Mucosa of stomach (tissue), 1 donor: ENCODE results near the gene RHOT1.

Experiments
- H3K27me3 ChIP-seq: one replicate; pipeline ENCODE4 v1.7.0; 2013; ENCODE audit warnings: mild to moderate bottlenecking, low read length; ENCODE audit not compliant: control insufficient read depth, insufficient read depth
- H3K36me3 ChIP-seq: one replicate; pipeline ENCODE4 v1.7.0; 2013; ENCODE audit warnings: low read length; ENCODE audit not compliant: control insufficient read depth, insufficient read depth
- H3K4me1 ChIP-seq: one replicate; pipeline ENCODE4 v1.7.0; 2013; ENCODE audit warnings: mild to moderate bottlenecking, low read length; ENCODE audit not compliant: control insufficient read depth, insufficient read depth
- H3K4me3 ChIP-seq: one replicate; pipeline ENCODE4 v1.7.0; 2013; ENCODE audit warnings: low read length
- H3K9ac ChIP-seq: one replicate; pipeline ENCODE4 v1.7.0; 2013; ENCODE audit warnings: mild to moderate bottlenecking, low read length, moderate library complexity
- H3K9me3 ChIP-seq: one replicate; pipeline ENCODE4 v1.7.0; 2013; ENCODE audit warnings: mild to moderate bottlenecking, low read length, moderate library complexity; ENCODE audit not compliant: control insufficient read depth
- donor health status: Pancreatic carcinoma.

RHOT1 gene

GRCh38 chr17:32209608-32210007 lies 67.3 kb downstream of the RHOT1 start:
- peaks cover 15% of the 10 kb centered on the region for H3K4me1 ChIP-seq
- H3K4me3 ChIP-seq, result no peak overlapping the region
- no peak overlapping the region for H3K9ac ChIP-seq
- H3K27me3 ChIP-seq, result no peaks in the 10 kb centered on the region
- no peaks in the 10 kb centered on the region for H3K9me3 ChIP-seq
- no peaks in the 10 kb centered on the region for H3K36me3 ChIP-seq

GRCh38 chr17:32211671-32212070 lies 69.4 kb downstream of the RHOT1 start:
- H3K27me3 ChIP-seq, result no peaks in the 10 kb centered on the region
- no peaks in the 10 kb centered on the region for H3K9me3 ChIP-seq
- no peak overlapping the region for H3K9ac ChIP-seq
- H3K4me3 ChIP-seq, result no peak overlapping the region
- no peaks in the 10 kb centered on the region for H3K36me3 ChIP-seq
- peaks cover 11% of the 10 kb centered on the region for H3K4me1 ChIP-seq

- H3K9me3 ChIP-seq, result no peaks in the 10 kb centered on the region
- H3K4me1 ChIP-seq, result peaks cover 3% of the 10 kb centered on the region
These were observed 73.4 kb downstream of the RHOT1 start for GRCh38 chr17:32215696-32216095.

GRCh38 chr17:32222621-32223020 lies 80.3 kb downstream of the RHOT1 start:
- Histone ChIP-seq H3K4me3 (no peak overlapping the region), H3K27me3 (no peaks in the 10 kb centered on the region), H3K9ac (no peak overlapping the region), H3K4me1 (no peaks in the 10 kb centered on the region), H3K36me3 (no peaks in the 10 kb centered on the region), H3K9me3 (no peaks in the 10 kb centered on the region)

More at GRCh38 chr17:32215696-32216095, 73.4 kb downstream of the RHOT1 start:
- Histone ChIP-seq H3K4me3 (no peak overlapping the region), H3K27me3 (no peaks in the 10 kb centered on the region), H3K9ac (no peak overlapping the region), H3K36me3 (no peaks in the 10 kb centered on the region)

GRCh38 chr17:32223703-32224102 lies 81.4 kb downstream of the RHOT1 start:
- Histone ChIP-seq H3K4me3 (no peak overlapping the region), H3K9ac (no peak overlapping the region), H3K9me3 (no peaks in the 10 kb centered on the region), H3K27me3 (no peaks in the 10 kb centered on the region), H3K4me1 (no peaks in the 10 kb centered on the region), H3K36me3 (no peaks in the 10 kb centered on the region)

- H3K27me3 ChIP-seq, result no peaks in the 10 kb centered on the region
- no peaks in the 10 kb centered on the region for H3K4me1 ChIP-seq
These were observed 84.6 kb downstream of the RHOT1 start for GRCh38 chr17:32226886-32227285.

GRCh38 chr17:32227910-32228309 lies 85.6 kb downstream of the RHOT1 start:
- no peaks in the 10 kb centered on the region for H3K27me3 ChIP-seq
- H3K4me1 ChIP-seq, result no peaks in the 10 kb centered on the region
- no peaks in the 10 kb centered on the region for H3K9me3 ChIP-seq
- H3K9ac ChIP-seq, result no peak overlapping the region
- H3K36me3 ChIP-seq, result no peaks in the 10 kb centered on the region
- H3K4me3 ChIP-seq, result no peak overlapping the region

More at GRCh38 chr17:32226886-32227285, 84.6 kb downstream of the RHOT1 start:
- no peaks in the 10 kb centered on the region for H3K9me3 ChIP-seq
- no peak overlapping the region for H3K9ac ChIP-seq
- H3K36me3 ChIP-seq, result no peaks in the 10 kb centered on the region
- H3K4me3 ChIP-seq, result no peak overlapping the region

GRCh38 chr17:32235588-32235987 lies 93.3 kb downstream of the RHOT1 start:
- H3K4me1 ChIP-seq, result no peaks in the 10 kb centered on the region
- H3K36me3 ChIP-seq, result no peaks in the 10 kb centered on the region
- no peaks in the 10 kb centered on the region for H3K9me3 ChIP-seq
- H3K9ac ChIP-seq, result no peak overlapping the region
- H3K27me3 ChIP-seq, result no peaks in the 10 kb centered on the region
- H3K4me3 ChIP-seq, result no peak overlapping the region

GRCh38 chr17:32239456-32239855 lies 97.2 kb downstream of the RHOT1 start:
- Histone ChIP-seq H3K4me1 (no peaks in the 10 kb centered on the region), H3K36me3 (no peaks in the 10 kb centered on the region), H3K27me3 (no peaks in the 10 kb centered on the region), H3K4me3 (no peak overlapping the region), H3K9ac (no peak overlapping the region), H3K9me3 (no peaks in the 10 kb centered on the region)

GRCh38 chr17:32240750-32241149 lies 98.4 kb downstream of the RHOT1 start:
- no peaks in the 10 kb centered on the region for H3K4me1 ChIP-seq
- H3K9ac ChIP-seq, result no peak overlapping the region
- no peak overlapping the region for H3K4me3 ChIP-seq
- H3K36me3 ChIP-seq, result no peaks in the 10 kb centered on the region
- no peaks in the 10 kb centered on the region for H3K9me3 ChIP-seq
- no peaks in the 10 kb centered on the region for H3K27me3 ChIP-seq

- Histone ChIP-seq H3K36me3 (no peaks in the 10 kb centered on the region), H3K4me3 (no peak overlapping the region), H3K27me3 (no peaks in the 10 kb centered on the region), H3K9ac (no peak overlapping the region), H3K4me1 (no peaks in the 10 kb centered on the region), H3K9me3 (no peaks in the 10 kb centered on the region)
These were observed 99.3 kb downstream of the RHOT1 start for GRCh38 chr17:32241640-32242039.

GRCh38 chr17:32249475-32249874 lies 107.2 kb downstream of the RHOT1 start:
- no peaks in the 10 kb centered on the region for H3K36me3 ChIP-seq
- H3K4me1 ChIP-seq, result no peaks in the 10 kb centered on the region
- no peaks in the 10 kb centered on the region for H3K9me3 ChIP-seq

GRCh38 chr17:32253117-32253611 lies 110.9 kb downstream of the RHOT1 start:
- no peak overlapping the region for H3K9ac ChIP-seq
- H3K4me1 ChIP-seq, result peaks cover 7% of the 10 kb centered on the region
- H3K4me3 ChIP-seq, result no peak overlapping the region
- no peaks in the 10 kb centered on the region for H3K27me3 ChIP-seq
- no peaks in the 10 kb centered on the region for H3K9me3 ChIP-seq
- H3K36me3 ChIP-seq, result no peaks in the 10 kb centered on the region

More at GRCh38 chr17:32249475-32249874, 107.2 kb downstream of the RHOT1 start:
- no peak overlapping the region for H3K9ac ChIP-seq
- no peaks in the 10 kb centered on the region for H3K27me3 ChIP-seq
- H3K4me3 ChIP-seq, result no peak overlapping the region
